DMS153 treated with DMSO at 0.1 percent for 48 hours (cell line): ENCODE measurements around the gene CEP95.

Experiments used
- DNase-seq: peaks from one replicate; lab custom pipeline; 2025; ENCODE audit not compliant: unreplicated experiment; lab: John Stamatoyannopoulos, UW

CEP95 gene

GRCh38 chr17:64509179-64509578 lies 2.4 kb downstream of the CEP95 start:
- no peak for DNase-seq

GRCh38 chr17:64515419-64515818 lies 8.6 kb downstream of the CEP95 start:
- DNase-seq: no peak

- DNase-seq: no peak
These were observed 9.1 kb downstream of the CEP95 start for GRCh38 chr17:64515829-64516228.

GRCh38 chr17:64519601-64520000 lies 12.8 kb downstream of the CEP95 start:
- no peak for DNase-seq

GRCh38 chr17:64520359-64520758 lies 13.6 kb downstream of the CEP95 start:
- no peak for DNase-seq

GRCh38 chr17:64527914-64528313 lies 21.1 kb downstream of the CEP95 start:
- no peak for DNase-seq

GRCh38 chr17:64529221-64529620 lies 22.4 kb downstream of the CEP95 start:
- DNase-seq: no peak

- DNase-seq: no peak
These were observed 25.2 kb downstream of the CEP95 start for GRCh38 chr17:64531955-64532371.

GRCh38 chr17:64532409-64532808 lies 25.6 kb downstream of the CEP95 start:
- no peak for DNase-seq

- DNase-seq: no peak
These were observed 27.0 kb downstream of the CEP95 start for GRCh38 chr17:64533784-64534183.

GRCh38 chr17:64534187-64534586 lies 27.4 kb downstream of the CEP95 start:
- DNase-seq: no peak

GRCh38 chr17:64535357-64535756 lies 28.6 kb downstream of the CEP95 start:
- no peak for DNase-seq

- no peak for DNase-seq
These were observed 30.1 kb downstream of the CEP95 start for GRCh38 chr17:64536913-64537312.

- DNase-seq: no peak
These were observed 30.7 kb downstream of the CEP95 start for GRCh38 chr17:64537488-64537887.

GRCh38 chr17:64538508-64539130 lies 31.8 kb downstream of the CEP95 start:
- no peak for DNase-seq

GRCh38 chr17:64540118-64540776 lies 33.5 kb downstream of the CEP95 start:
- no peak for DNase-seq

GRCh38 chr17:64544742-64545141 lies 38.0 kb downstream of the CEP95 start:
- no peak for DNase-seq

GRCh38 chr17:64546716-64547115 lies 39.9 kb downstream of the CEP95 start:
- DNase-seq: no peak

GRCh38 chr17:64547319-64547718 lies 40.5 kb downstream of the CEP95 start:
- DNase-seq: no peak

- no peak for DNase-seq
These were observed 44.7 kb downstream of the CEP95 start for GRCh38 chr17:64551461-64551860.

- no peak for DNase-seq
These were observed 47.4 kb downstream of the CEP95 start for GRCh38 chr17:64554028-64554637.

GRCh38 chr17:64555281-64555680 lies 48.5 kb downstream of the CEP95 start:
- no peak for DNase-seq
